Uterus (tissue), 4 donors: ENCODE measurements around the gene IGFBP1. TPM values are rescaled to one million over a fixed set of nuclear protein-coding genes. Genes with fewer than 3 reads are reported as not detected.

Source experiments
- DNase-seq, 2 donors: peaks; one replicate each; pipeline ENCODE4 v3.0.0-alpha.2; 2019 to 2020
- H3K27ac ChIP-seq, 2 donors: fragments of 200-600 bp; sonication (generic); 1 replicate in 1 of 2; 2 replicates in 1 of 2; pipeline ENCODE4 v1.5.1; 2016 to 2018
- H3K27me3 ChIP-seq, 2 donors: fragments of 200-600 bp; sonication (generic); one replicate each; pipeline ENCODE4 v1.5.1; 2018 to 2019; ENCODE audit warnings: control low read depth in 1 of 2
- H3K36me3 ChIP-seq, 2 donors: fragments of 200-600 bp; sonication (generic); one replicate each; pipeline ENCODE4 v1.5.1; 2019; ENCODE audit warnings: control low read depth in 1 of 2
- H3K4me1 ChIP-seq, 2 donors: fragments of 200-600 bp; sonication (generic); one replicate each; pipeline ENCODE4 v1.5.1; 2018 to 2019; ENCODE audit warnings: control low read depth in 1 of 2
- H3K4me3 ChIP-seq, 2 donors: fragments of 200-600 bp; sonication (generic); 1 replicate in 1 of 2; 2 replicates in 1 of 2; pipeline ENCODE4 v1.5.1; 2018 to 2019; ENCODE audit warnings: mild to moderate bottlenecking in 1 of 2
- H3K9me3 ChIP-seq, 2 donors: fragments of 200-600 bp; sonication (generic); one replicate each; pipeline ENCODE4 v1.5.1; 2019; ENCODE audit warnings: control low read depth in 1 of 2
- CTCF ChIP-seq, 4 experiments: fragments of 200-600 bp in 2 of 4; fragments of 450-650 bp in 2 of 4; sonication (generic) in 2 of 4; IDR thresholded peaks; one replicate each; pipeline ENCODE4 v1.5.1; 2016 to 2019; ENCODE audit warnings: antibody characterized with exemption in 4 of 4, mild to moderate bottlenecking in 2 of 4, moderate library complexity in 1 of 4
- POLR2A ChIP-seq, 2 donors: fragments of 450-650 bp; IDR thresholded peaks; one replicate each; pipeline ENCODE4 v1.6.1; 2016; ENCODE audit warnings: antibody characterized with exemption in 2 of 2, mild to moderate bottlenecking in 1 of 2, moderate library complexity in 1 of 2
- intact Hi-C: fragments of 100-400 bp; cut with DNase I; formaldehyde crosslinking; loops from one replicate; pipeline ENCODE4 v1.15.1; 2023; ENCODE audit warnings: low total_unique reads
- total RNA-seq, 4 donors: library from RNA; depleted of rRNA in 3 of 4; stranded (reverse); fragments of >200 nt in 3 of 4; gene quantifications; one replicate each; pipeline versions ENCODE4 v1.1.0 to v1.2.4, GENCODE V29; 2014 to 2023
- donor health status: DM: yes; HTN: yes; CAD: no.

IGFBP1 gene
- total RNA-seq, 4 donors from 2014 or later = 1.9 TPM; not detected in 3

- Histone ChIP-seq H3K9me3 (no peaks in the 10 kb centered on the region), H3K27me3 (no peaks in the 10 kb centered on the region), H3K36me3 (no peaks in the 10 kb centered on the region), H3K27ac (peak overlapping the region; percentile 40 to 89), H3K4me1 (peaks cover 0 to 4% of the 10 kb centered on the region in 2 donors), H3K4me3 (peak overlapping the region in 1 of 2 donors; percentile 76)
- TF ChIP-seq POLR2A (IDR thresholded peaks at IDR 0.05) = no peak
- TF ChIP-seq CTCF (IDR thresholded peaks at IDR 0.05) = no peak
- intact Hi-C loops = loop anchor here (5.0 to 10.0 kb wide), 3 partner anchors 1184 to 1896 kb away; no protein-coding TSS in a partner anchor
- no peak for DNase-seq
These were observed 30.3 kb downstream of the IGFBP1 start for GRCh38 chr7:45918556-45918955.

- TF ChIP-seq CTCF (IDR thresholded peaks at IDR 0.05) (no peak), POLR2A (IDR thresholded peaks at IDR 0.05) (no peak)
These were observed 31.0 kb downstream of the IGFBP1 start for GRCh38 chr7:45919231-45919784.

GRCh38 chr7:45919993-45920459 is 31.7 kb downstream of the IGFBP1 start:
- Histone ChIP-seq H3K36me3 (no peaks in the 10 kb centered on the region), H3K27ac (peak overlapping the region; percentile 69 to 89), H3K27me3 (no peaks in the 10 kb centered on the region), H3K4me1 (peaks cover 0 to 4% of the 10 kb centered on the region in 2 donors), H3K4me3 (peak overlapping the region; percentile 41 to 76), H3K9me3 (no peaks in the 10 kb centered on the region)
- no peak for DNase-seq
- intact Hi-C loops = loop anchor here (5.0 to 10.0 kb wide), 5 partner anchors 1167 to 1895 kb away; no protein-coding TSS in a partner anchor
- TF ChIP-seq CTCF (IDR thresholded peaks at IDR 0.05) = no peak
- no peak for TF ChIP-seq POLR2A (IDR thresholded peaks at IDR 0.05)

More at GRCh38 chr7:45919231-45919784, 31.0 kb downstream of the IGFBP1 start:
- peak overlapping the region; percentile 41 to 76 for H3K4me3 ChIP-seq
- peak overlapping the region; percentile 69 to 89 for H3K27ac ChIP-seq
- H3K27me3 ChIP-seq = no peaks in the 10 kb centered on the region
- H3K9me3 ChIP-seq = no peaks in the 10 kb centered on the region
- no peak for DNase-seq
- intact Hi-C loops = loop anchor here (5.0 to 10.0 kb wide), 3 partner anchors 1183 to 1895 kb away; no protein-coding TSS in a partner anchor
- no peaks in the 10 kb centered on the region for H3K36me3 ChIP-seq
- peaks cover 0 to 4% of the 10 kb centered on the region in 2 donors for H3K4me1 ChIP-seq

GRCh38 chr7:45920502-45921380 is 32.5 kb downstream of the IGFBP1 start, which contains the start of gene IGFBP3:
TSS of gene IGFBP3 (minus strand) at chr7:45921272. CDS start at chr7:45921140, 132 bp downstream.
- no peaks in the 10 kb centered on the region for H3K9me3 ChIP-seq
- no peaks in the 10 kb centered on the region for H3K36me3 ChIP-seq
- TF ChIP-seq POLR2A (IDR thresholded peaks at IDR 0.05) (peak in 1 of 2 donors; percentile 70), CTCF (IDR thresholded peaks at IDR 0.05) (peak in 2 of 4 experiments; percentile 31 to 40)
- H3K4me3 ChIP-seq = peak within 1 kb of the TSS; percentile 41 to 76
- H3K27me3 ChIP-seq = no peaks in the 10 kb centered on the region
- peaks cover 0 to 4% of the 10 kb centered on the region in 2 donors for H3K4me1 ChIP-seq
- intact Hi-C loops = loop anchor here (5.0 to 10.0 kb wide), 2 partner anchors 1167 to 1254 kb away; no protein-coding TSS in a partner anchor
- H3K27ac ChIP-seq = peak within 1 kb of the TSS; percentile 69 to 89
- peak; percentile 48 to 71 for DNase-seq
